ENCODE measurements around the gene BMP8B.
"Not testable (repeated sequence)": the region's sequence is repeated elsewhere in the genome, so short reads cannot be mapped to it uniquely, and the experiment has no call there.

Gene BMP8B

DNA sequence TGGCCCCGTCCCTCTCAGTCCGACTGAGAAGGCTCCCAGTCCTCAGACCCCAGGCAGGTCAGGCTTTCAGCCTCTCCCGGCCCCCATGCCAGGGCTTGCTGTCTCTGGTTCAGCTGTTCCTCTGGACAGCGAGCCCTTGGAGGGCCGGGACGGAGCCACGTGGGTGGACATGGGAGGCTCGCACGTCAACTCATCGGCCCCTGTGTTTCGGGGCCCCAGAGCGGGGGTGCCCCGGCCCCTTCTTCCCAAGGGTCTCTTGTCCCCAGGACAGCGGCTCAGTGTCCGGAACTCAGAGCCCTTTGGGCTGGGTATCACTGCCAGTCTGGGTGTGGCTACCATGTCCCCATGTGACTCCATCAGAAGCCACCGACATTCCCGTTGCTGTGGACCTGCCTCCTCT, 10.8 kb downstream of the BMP8B start:
- not testable (repeated sequence) for DNase-seq (ENCODE audit: low read depth)

GRCh38 chr1:39777306-39777705, 11.4 kb downstream of the BMP8B start:
- DNase-seq (ENCODE audit: low read depth): no peak

DNA sequence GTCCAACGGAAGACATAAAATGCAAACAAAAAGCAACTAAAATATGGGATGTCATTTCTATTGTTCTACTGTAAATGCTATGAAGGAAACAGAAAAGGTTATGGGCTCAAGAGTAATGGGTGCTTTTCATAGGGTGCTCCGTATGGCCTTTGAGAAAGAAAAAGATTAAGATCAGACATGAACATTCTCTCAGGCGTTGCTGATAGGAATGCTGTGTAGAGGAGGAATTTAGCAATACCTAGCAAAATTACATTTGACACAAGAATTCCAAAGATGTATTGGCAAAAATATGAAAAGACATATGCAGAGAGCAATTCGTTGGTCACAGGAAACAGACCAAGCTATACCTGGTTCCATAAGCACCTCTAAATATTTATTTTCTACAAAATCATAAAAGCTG, 11.8 kb downstream of the BMP8B start:
- no peak for DNase-seq (ENCODE audit: low read depth)

DNA sequence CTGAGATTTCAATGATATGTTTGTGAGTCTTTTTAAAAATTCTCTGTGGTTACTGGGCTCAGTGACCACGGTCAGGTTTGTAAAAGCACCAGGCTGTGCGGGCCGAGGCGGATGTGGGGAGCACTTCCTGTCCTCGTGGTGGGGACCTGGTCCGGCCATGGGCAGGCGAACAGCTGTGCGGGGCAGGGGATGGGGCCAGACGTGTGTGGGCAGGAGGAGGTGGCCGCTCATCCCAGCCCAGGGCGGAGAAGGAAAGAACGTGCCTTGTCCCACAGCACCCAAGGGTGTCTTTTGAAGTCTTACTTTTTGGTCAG, 12.3 kb downstream of the BMP8B start:
- DNase-seq (ENCODE audit: low read depth): no peak

GRCh38 chr1:39775676-39776399, 12.8 kb downstream of the BMP8B start:
- not testable (repeated sequence) for DNase-seq (ENCODE audit: low read depth)

DNA sequence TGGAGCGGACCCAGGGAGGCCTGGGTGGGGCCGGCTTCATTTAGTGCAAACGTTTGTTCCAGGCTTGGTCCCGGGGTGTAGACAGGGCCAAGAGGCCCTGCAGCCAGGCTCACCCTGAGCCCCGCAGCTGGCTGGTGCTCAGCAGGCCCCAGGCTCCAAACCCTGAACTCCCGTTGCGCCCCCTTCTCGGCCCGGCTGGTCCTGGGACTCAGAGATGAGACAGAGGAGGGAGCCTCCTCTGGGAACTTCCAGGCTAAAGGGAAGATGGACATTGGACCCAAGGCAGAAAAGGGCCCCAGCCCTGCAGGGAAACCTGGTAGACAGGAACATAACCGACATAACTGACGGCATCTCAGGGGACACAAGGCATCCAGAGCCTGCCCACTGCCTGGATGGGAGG, 13.5 kb downstream of the BMP8B start:
- not testable (repeated sequence) for DNase-seq (ENCODE audit: low read depth)

GRCh38 chr1:39773369-39773979, 15.2 kb downstream of the BMP8B start:
- not testable (repeated sequence) for DNase-seq (ENCODE audit: low read depth)

DNA sequence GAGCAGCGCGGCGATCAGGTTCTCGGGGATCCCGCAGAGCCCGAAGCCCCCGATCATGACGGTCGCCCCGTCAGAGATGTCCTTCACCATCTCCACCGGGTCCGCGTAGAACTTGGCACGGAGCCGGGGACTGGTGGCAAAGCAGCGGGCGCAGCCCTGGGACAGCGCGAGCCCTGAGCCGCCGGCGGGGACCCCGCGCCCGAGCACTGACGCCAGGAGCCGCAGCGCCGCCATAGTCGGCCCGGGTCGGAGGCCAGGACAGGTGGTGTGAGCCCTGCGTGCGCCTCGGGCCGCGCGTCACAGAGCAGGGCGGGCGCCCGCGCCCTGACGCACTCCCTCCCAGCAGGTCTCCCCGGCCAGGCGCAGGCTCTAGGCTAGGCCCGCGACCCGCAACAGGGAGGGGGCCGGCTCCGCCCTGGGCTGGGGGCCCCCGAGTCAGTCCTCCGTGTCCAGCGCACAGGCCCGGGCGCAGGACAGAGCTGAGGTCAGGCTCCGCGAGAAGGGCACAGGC, 17.6 kb downstream of the BMP8B start, which contains the start of gene OXCT2:
TSS of gene OXCT2 (minus strand) at position 327 of the 511 bp plus-strand sequence. CDS start at position 234, 93 bp downstream.
- not testable (repeated sequence) for DNase-seq (ENCODE audit: low read depth)

DNA sequence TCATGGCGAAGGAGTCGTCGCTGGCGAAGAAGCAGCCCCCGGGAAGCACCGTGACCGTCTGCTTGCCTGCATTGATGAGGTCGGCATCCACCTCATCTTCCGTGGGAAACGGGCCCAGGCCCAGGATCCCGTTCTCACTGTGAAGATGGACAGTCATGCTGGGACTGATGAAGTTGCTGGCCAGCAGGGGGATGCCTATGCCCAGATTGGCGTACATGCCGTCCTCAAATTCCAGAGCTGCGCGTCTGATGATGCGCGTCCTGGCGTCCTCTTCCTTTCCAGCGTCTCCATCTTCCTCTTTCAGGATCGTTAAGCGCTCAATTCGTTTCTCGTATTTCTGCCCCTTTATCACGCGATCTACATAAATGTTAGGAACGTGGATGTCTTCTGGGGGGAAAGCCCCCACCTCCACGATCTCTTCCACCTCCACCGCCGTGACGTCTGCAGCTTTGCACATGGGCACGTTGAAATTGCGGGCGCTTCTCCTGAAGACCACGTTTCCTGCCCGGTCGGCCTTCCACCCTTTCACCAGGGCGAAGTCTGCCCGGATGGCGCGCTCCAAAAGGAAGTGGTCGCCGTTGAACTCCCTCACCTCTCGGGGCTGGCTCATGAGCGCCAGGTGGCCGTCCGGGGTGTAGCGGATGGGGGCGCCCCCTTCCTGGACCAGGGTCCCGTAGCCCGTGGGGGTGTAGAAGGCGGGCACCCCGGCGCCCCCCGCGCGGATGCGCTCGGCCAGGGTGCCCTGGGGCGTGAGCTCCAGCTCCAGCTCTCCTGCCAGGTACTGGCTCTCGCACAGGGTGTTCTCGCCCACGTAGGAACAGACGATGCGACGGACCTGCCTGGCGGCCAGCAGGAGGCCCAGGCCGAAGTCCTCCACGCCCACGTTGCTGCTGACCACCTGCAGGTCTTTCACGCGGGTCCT, 18.3 kb downstream of the BMP8B start:
- not testable (repeated sequence) for DNase-seq (ENCODE audit: low read depth)

GRCh38 chr1:39769502-39769901, 19.2 kb downstream of the BMP8B start:
- DNase-seq (ENCODE audit: low read depth): not testable (repeated sequence)

- not testable (repeated sequence) for DNase-seq (ENCODE audit: low read depth)
Measured at GRCh38 chr1:39766466-39766865, 22.2 kb downstream of the BMP8B start.

GRCh38 chr1:39764512-39764911, 24.2 kb downstream of the BMP8B start:
- not testable (repeated sequence) for DNase-seq (ENCODE audit: low read depth)

GRCh38 chr1:39763619-39764374, 24.9 kb downstream of the BMP8B start:
- DNase-seq (ENCODE audit: low read depth): not testable (repeated sequence)

DNA sequence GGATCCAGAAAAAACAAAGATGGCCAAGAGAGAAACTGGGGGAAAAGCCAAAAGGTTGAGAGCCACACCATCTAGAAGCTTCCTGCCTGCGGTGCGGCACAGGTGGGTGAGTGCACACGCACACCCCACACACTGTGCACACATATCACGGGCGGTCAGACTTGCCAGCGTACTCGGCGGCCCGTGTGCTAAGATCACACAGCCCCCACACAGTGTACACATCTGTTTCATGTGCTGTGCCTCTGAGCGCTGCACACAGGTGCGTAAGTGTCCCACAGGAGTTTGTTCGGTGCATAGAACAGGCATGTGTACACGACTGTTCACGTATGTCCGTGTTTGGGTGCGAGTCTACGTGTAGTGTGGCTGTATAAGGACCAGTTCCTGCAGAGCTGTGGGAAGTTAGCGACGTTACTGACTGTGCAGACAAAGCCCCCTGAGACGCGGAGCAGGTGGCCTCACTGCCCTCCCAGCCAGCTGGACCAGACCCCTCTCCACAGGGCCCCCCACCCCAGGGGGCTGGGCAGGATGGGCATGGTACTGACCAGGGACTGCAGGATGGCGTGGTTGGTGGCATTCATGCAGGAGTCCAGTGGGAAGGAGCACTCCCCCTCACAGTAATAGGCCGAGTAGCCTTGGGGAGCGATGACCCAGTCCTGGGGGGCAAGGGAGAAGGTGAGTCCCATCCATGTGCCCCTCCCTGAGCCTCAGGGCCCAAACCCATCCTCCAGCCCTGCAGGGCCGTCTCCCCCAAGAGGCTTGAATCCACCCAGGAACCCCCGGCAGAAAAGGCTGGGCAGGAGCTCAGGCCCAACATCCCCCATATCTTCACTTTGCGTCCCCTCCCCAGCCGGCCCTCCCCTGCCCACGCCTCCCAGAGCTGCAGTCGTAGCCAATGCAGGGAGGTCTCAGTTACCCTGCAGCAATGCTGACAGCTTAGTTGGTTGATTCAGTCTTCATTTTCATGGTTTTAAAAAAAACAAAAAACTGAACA, 25.8 kb downstream of the BMP8B start:
- no peak for DNase-seq (ENCODE audit: low read depth)

DNA sequence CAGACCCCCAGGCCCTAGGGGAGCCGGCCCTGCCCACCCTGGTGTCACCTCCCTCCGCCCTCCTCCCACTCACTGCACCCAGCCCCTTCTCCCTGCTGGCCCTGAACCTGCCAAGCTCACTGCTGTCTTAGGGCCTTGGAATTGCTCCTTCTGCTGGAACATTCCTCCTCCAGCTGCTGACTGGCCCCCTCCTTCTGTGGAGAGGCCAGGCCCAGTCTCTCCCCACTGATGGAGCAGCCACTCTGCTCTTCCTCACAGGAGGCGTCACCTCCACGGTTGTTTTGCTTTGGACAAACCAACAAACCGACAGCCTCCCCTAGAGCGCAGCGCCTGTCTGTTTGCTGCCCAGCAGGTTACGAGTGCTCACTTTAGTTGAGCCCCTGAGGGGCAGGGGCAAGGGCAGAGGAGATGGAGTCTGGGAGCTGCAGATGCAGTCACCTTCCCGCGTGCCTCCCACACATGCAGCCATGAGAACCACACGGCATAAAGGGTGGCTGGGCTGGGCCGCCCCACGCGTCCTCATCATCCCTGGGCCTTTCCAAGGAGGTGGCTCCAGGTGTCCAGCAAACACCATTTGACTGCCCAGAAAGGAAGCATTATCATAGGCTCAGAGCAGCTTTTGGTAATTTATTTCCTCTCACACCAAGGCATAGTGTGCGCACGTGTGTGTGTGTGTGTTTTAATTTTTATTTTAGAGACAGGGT, 27.0 kb downstream of the BMP8B start:
- no peak for DNase-seq (ENCODE audit: low read depth)

GRCh38 chr1:39761016-39761415, 27.6 kb downstream of the BMP8B start:
- no peak for DNase-seq (ENCODE audit: low read depth)

GRCh38 chr1:39760074-39761008, 28.3 kb downstream of the BMP8B start:
- DNase-seq (ENCODE audit: low read depth): no peak

- DNase-seq (ENCODE audit: low read depth): no peak
Measured at GRCh38 chr1:39759436-39759726, 29.3 kb downstream of the BMP8B start.
